GM18873 (cell line): Measurements from ENCODE around the gene DIAPH2.

Experiments
- ATAC-seq: cut with Tn5 transposase; IDR thresholded peaks from one replicate; pipeline ENCODE4 v1.9.1; 2021; ENCODE audit warnings: mild to moderate bottlenecking, moderate library complexity, moderate number of reproducible peaks; ENCODE audit not compliant: unreplicated experiment, low FRiP score

DIAPH2 gene

DNA sequence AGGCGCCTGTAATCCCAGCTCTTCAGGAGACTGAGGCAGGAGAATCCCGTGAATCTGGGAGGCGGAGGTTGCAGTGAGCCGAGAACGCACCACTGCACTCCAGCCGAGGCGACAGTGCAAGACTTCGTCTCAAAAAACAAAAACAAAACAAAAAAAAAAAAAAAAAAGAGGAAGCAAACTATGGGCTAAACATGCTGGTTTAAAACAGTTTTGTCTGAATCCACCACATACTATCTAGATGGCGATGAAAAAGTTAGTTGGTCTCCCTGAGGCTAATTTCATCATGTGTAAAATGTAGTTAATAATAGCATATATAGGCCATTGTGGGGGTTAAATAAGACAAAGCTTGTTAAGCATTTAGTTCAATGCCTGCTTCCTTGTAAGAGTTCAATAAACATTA lies 650.2 kb downstream of the DIAPH2 start:
- ATAC-seq = no peak

DNA sequence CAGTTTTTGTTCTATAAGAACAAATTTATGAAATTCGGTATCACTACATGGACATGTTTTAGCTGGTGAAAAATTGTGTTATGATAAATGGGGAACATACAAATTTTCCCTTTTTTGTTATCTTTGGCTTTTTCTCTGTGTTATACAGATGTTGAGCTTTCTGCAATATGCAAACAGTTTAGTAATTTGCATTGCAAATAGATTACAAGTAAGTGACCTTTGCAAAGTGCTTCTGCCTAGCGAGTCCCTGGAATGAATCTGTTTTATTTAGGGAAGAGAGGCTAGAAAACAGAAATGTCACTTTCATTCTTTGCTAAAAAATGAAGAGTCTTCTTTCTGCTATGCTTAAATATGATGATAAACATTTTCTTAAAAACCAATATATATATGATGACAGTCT lies 660.1 kb downstream of the DIAPH2 start:
- ATAC-seq = no peak

DNA sequence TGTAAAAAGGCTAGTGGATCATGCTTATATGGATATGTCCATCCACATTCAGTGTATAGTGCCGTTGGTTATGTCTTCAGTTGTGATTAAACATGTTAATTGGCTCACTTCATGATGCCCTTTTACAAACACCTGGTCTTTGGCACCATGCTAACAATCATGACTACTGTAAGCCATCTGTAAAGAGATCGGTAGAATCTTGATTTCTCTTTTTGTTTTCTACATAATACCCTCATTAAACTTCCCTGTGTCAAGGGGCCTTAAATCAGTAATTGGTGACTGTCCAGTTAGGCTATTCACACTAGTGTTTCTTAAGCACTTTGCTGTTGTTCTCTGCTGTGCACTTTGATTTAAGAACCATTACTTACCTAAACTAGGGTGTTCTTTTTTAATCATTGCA lies 674.3 kb downstream of the DIAPH2 start:
- ATAC-seq = no peak

DNA sequence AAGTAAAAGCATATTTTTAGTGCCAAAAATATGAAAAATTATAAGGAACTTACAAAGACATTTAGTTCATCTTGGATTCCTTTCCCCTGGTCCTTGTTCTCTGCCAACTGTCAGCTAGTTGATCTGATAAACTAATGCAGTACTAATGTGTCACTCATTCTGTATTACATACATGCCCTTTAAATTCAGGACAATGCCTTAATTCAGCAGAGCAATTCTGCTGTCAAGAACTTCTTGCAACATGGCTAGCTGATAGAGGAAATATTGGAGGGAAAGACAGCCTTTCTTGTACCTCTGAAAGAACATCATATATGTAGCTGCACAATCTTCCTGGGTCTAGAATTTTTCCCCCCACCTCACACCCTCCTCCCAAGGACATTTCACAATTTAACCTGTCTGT lies 679.2 kb downstream of the DIAPH2 start:
- ATAC-seq = no peak

DNA sequence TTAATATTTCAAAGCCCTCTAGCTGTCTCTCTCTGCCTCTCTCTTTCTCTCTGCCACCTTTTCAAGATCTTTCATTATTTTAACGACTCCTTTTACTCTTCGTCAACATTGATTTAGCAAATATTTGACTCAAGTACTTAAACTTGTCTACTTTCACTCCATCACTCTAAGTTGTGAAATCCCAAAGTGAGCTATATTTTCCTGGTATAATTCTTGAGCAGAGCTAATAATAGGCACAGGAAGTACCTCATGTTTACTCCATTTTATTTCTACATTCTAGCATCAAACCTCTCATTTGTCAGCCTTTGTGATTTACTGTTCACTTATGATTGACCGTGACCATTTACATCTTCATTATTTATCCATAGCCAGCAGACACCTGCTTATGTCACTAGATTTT lies 681.6 kb downstream of the DIAPH2 start:
- ATAC-seq = no peak

DNA sequence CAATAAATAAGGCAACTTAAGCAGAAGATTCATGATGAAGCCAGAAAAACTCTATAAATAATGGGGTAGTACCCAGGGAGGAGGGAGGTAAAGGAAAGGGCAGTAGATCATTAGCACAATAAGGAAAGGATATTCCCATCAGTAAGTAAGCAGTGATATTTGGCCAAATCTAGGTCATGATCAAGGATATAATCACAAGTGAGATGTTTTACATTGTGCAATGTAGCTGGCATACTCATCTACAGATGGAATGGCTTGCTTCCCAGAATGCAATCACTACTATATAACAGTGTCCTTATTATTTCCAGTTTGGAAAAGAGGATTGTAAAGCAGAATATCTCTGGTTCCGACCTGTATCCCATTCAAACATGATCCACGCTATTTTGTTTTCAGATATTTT lies 682.5 kb downstream of the DIAPH2 start:
- no peak for ATAC-seq

DNA sequence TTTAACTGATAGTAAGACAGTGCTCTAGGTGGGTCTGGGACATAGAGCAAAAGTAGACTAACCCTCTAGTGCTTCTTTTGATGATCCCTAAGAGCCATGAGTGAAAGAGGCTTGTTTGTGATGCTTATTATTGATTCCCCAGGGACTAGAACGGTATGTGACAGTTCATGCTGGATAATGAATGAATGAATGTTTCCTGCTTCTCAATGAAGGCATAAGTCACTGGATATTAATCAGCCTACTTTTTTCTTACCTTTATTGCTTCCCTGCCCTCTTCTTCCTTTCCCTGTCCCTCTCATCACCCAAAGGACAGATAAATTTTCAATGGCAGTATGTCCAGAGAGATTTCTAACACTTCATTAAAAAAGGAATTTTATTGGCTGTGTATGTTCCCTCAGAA lies 685.3 kb downstream of the DIAPH2 start:
- ATAC-seq = no peak

DNA sequence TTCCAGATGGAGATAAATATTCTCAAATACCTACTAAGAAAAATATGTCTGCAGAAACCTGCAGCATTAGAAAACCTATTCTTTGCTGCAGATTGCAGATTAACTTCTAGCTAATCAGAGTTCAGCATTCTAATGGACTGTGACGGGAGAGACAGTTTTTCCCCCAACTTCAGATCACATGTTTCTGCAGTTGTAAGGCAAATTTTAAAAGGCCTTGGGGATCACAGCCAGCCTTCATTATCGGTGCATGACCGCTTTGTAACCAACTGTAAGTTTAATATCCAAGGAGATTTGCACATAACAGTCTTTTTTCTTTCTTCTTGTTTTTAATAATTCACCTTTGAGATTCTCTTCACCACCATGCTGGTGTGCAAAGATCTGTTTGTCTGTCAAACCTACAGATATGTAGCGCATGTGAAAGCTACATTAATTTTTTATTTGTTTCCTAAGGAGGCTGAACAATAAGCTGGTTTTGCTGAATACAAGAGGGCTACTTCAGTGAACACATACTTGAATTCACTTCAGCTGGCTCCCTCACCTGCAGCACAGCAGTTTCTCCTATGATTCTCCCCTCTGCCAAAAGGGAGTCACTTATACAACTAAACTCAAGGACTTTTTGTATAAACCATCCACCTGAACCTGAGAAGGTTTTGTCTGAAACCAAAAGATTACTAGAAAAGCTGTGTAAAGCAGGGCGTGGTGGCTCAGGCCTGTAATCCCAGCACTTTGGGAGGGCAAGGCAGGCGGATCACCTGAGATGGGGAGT lies 687.5 kb downstream of the DIAPH2 start:
- ATAC-seq = no peak

DNA sequence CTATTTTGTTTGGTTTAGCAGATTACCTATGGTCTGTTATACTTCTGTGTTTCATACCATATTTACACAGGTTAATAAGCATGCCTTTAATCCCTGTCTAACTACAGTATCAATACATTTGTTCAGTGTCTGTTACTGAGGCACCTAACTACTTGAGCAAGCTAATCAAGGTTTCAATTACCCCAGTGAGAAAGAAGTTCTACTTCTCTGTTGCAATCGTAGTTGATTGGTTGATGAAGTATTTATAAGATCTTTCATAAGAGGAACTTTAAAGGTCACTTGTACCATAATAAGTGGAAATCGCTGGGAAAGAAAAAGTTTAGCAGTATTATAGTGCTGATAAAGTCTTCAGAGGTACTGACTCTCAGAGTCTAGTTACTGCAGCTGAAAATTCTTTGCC lies 689.6 kb downstream of the DIAPH2 start:
- no peak for ATAC-seq

DNA sequence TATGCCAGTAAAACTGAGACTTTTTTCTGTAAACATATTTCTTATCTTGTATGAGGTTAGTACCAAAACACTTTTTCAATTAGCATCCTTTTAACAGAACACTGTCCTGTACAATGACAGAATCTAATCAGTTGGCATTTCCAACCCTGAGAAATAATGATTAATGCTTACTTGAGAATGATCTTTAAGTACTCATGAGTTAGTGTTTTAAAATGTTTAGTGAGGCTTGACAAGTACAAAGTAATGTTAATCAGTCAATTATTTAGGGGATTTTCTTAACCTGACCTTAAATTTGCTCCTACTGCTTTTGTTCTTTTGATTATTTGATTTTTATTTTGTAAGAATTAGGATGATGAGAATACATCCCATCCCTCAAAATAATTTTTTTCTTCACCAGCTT lies 695.6 kb downstream of the DIAPH2 start:
- ATAC-seq = no peak

DNA sequence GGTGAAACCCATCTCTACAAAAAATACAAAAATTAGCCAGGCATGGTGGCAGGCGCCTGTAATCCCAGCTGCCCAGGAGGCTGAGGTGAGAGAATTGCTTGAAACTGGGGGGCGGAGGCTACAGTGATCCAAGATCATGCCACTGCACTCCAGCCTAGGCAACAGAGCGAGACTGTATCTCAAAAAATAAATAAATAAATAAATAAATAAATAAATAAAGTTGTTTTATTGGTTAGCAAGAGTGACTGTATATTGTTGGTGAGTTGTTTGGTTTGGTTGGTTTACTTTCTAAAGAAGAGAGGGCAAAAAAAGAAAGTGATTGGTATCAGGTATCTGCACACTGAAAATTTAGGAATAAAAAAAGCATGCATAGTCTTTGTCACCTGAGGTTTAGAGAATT lies 700.0 kb downstream of the DIAPH2 start:
- ATAC-seq = no peak

DNA sequence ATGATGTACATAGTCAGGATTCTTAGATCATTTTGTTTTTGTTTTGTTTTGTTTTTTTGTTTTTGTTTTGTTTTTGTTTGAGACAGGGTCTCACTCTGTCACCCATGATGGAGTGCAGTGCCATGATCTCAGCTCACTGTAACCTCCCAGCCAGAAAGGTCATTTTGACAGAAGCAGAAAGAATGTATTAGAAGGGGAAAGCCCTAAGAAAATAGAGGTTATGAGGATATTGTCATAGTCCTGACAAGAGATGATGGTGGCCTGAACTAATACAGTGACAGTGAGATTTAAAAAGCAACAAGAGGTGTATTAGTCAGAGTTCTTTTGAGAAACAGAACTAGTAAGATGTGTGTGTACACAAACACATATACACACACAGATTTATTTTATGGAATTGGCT lies 702.4 kb downstream of the DIAPH2 start:
- ATAC-seq = no peak

DNA sequence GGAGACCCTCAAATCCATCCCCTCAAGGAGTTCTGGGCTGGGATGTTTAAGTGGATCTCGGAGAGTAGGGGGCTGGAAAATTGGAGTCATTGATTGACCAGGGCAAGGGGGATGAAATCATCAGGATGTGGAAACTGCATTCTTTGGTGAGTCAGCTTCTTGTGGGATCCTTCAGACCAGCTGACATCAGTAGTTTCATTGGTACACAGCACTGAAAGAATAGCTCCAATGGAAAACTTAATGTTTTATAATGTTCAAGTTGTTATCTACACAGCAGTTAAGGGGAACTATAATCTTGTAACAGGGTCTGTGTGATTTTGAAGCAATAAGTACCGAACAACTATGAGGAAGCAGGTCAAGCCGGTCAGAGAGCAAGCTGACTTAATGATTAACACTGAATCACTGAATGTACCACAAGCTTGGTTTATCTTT lies 705.1 kb downstream of the DIAPH2 start:
- ATAC-seq = no peak

DNA sequence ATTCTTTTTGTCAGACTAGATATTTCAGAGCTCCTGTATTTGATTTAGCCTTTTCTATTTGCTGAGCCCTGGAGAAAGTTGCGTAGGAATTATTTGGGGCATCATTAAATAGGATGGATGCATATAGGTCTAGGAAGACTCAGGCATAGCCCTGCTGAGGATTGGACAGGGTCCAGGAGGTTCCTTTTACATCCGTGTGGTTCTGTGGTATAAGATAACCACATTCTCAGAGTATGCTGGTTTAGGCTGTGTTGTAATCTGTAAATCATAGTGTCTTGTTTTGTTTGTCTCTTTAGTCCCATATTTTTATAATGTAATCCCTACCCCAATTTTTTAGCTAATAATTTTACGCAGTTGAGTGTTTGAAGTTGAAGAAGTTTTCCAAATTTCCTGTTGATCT lies 712.7 kb downstream of the DIAPH2 start:
- no peak for ATAC-seq

DNA sequence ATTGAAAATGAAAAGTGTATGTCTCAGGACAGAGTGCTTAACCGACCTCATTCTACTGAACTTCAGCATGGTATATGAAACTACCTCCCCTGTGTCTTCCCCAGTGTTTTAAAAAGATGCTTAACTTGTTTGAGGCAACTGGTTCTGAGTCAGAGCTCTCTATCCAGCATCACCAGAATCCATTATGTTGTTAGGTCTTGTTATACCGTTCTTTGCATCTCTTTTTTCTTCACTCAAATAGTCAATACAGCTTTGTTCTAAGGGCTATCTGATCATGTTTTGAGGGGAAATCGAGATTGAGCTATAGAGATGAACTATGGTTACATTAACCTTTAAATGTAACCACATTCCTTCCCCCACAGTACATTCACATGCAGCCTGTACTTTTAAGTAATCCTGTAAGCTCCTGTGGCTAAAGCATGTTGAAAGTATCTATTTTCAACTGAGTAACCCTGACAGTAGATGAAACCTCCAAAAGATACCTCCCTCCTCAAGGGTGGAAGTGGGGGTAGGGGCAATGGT lies 713.4 kb downstream of the DIAPH2 start:
- peak; percentile 44 for ATAC-seq

DNA sequence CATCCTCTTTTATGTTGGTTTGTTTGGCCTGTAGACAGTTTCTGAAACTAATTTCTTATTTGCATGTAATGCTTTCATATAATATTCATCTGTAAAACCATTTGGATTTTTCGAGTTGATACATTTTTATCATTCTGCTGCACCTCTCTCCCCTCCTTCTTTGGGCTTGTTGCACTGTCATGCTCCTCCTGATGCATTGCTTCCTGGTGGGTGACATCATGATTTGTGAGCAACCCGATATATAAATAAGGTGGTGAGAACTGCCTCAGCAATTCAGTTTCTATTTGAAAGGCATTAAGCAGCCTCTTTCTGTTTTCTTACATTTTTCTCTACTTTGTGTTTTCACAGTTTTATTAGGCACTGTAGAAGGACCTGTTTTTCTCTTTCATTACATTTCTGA lies 714.8 kb downstream of the DIAPH2 start:
- peak; percentile 36 for ATAC-seq

DNA sequence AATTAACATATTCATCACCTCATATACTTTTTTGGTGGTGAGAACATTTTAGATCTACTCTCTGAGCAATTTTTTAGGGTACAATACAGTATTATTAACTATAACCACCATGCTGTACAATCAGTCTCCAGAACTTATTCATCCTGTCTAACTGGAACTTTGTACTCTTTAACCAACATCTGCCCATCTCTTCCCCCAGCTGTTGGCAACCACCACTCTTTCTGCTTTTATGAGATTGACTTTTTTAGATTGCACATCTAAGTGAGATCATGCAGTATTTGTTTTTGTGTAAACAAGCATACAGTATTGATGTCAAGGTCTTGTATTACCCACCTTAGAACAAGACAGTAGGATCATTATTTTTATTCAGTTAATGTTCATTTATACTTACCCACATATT lies 715.9 kb downstream of the DIAPH2 start:
- ATAC-seq = no peak

DNA sequence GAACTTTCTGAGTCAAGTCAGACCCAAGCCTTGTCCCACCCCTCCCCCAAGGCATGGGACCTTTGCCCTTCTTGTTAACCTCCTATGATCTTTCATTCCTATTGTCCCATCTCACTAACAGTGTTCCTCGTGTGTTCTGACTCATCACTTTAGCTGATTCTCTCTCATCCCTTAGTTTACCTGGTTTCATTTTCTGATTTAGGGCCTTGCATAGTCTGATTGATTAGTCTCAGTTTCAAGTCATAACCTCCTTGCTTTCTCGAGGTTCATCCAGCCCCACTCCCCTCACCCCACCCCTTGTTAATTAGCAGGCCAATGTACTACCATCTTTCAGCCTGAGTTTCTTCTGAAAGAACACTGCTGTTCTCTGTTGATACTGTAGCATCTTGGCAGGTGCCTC lies 716.5 kb downstream of the DIAPH2 start:
- peak; percentile 48 for ATAC-seq

DNA sequence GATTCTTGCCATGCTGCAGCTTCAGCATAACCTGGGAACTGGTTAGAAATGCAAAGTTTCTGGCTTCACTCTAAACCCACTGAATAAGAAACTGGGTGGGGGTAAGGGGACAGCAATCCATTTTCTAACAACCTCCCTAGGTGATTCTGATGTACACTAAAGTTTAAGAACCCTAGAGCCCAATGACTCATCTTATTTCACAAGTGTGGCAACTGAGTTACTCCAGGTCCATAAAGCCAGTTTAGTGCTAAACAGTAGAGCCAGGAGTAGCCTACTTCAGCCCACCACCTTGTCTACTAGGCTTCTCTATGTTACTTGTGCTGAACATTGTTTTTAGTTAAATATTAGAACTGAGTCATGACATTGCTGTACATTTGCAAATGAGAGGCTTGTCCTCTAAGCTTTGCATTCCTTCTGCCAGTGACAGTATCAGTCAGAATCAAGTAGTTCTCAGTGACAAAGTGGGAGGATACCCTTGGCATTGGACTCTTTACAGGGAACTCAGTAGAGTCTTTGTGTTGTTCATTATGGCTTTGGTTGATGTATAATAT lies 717.0 kb downstream of the DIAPH2 start:
- no peak for ATAC-seq

DNA sequence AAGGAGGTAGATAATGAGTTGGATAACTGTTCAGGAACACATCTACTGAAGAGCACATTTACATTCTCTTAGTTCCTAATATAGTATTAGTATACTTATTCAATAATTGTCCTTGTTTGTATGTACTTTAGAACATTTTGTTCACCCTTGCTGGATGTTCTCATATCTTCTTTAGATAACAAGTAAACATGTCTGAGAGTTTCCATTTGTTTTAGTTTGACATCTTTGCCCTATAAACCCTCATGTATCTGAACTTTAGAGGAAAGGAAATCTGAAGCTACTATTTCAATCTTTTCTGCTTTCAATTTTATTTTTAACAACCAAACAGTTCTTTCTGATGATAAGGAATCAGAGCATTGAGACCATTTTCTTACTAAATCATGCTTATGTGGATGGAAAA lies 717.7 kb downstream of the DIAPH2 start:
- ATAC-seq = no peak

DNA sequence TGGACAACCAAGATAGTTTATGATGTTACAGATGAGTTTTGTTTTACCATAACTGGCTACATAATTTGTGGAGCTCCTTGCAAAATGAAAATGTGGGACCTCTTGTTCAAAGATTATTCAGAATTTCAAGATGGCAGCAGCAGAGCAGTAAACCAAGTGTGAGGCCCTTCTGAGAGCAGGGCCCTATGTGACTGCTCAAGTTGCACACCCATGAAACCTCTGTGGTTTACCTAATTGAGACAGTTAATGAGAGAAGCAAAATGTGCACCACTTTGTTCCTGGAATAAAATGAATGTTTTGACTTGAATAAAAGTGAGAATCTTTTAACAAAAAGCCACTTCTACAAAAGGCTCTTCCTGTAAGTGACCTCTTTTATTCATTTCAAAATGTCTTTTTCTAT lies 718.3 kb downstream of the DIAPH2 start:
- ATAC-seq = no peak

DNA sequence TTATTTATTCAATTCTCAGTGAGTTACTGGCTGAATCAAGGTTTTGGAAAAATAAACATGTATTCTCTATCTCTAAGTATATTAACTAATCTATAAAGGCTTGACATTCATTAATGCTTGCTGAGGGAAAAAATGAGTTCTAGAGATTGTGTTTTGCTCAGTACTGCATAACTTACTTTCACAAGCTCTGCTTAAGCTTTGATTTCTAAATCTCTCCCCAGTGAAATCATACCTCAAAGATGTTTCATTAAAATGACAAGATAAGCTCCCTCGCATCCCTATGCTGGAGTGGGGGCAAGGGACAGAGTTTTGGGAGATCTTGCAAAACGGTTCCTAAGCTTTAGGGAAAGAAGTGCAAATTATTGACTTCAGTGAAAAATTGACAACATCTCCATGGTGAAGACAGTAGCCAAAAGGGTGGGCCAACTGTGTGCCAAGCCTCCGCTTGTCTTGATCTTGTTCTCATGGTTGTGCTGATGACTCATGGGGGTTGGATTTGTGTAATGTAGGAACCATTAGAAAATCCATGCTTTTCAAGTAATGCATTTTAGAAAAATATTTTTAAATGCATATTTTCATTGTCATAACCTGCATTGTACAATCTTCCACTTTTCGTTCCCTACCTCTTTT lies 720.5 kb downstream of the DIAPH2 start:
- no peak for ATAC-seq
